NCI-H2107 treated with DMSO at 0.1 percent for 48 hours (cell line): Measurements from ENCODE around the gene SBSN.
"Not testable (repeated sequence)": the region's sequence is repeated elsewhere in the genome, so short reads cannot be mapped to it uniquely, and the experiment has no call there.

Experiments used
- DNase-seq: peaks from one replicate; lab custom pipeline; 2025; ENCODE audit not compliant: unreplicated experiment; lab: John Stamatoyannopoulos, UW

The SBSN gene

GRCh38 chr19:35476149-35476548 is 52.0 kb downstream of the SBSN start:
- DNase-seq: no peak

- DNase-seq: not testable (repeated sequence)
These were observed 53.5 kb downstream of the SBSN start for GRCh38 chr19:35474594-35474993.

GRCh38 chr19:35474104-35474503 is 54.0 kb downstream of the SBSN start:
- no peak for DNase-seq
